Panc1 (cell line): ENCODE measurements around the gene F3.

Experiments used
- POLR2AphosphoS5 ChIP-seq: IDR thresholded peaks from 2 replicates; pipeline ENCODE4 v1.6.1; 2012; ENCODE audit warnings: mild to moderate bottlenecking, low read depth, low read length, moderate library complexity
- REST ChIP-seq, 2 experiments: IDR thresholded peaks; 2 replicates each; pipeline ENCODE4 v1.6.1; 2011 to 2012; ENCODE audit warnings: low read depth in 2 of 2, control low read depth in 1 of 2, low read length in 1 of 2, mild to moderate bottlenecking in 1 of 2, moderate library complexity in 1 of 2; ENCODE audit not compliant: insufficient read depth in 1 of 2
- TF ChIP-seq, protein P1 (sequence below): fragments of 450-650 bp; IDR thresholded peaks from 2 replicates; pipeline ENCODE4 v1.5.1; 2017; ENCODE audit warnings: mild to moderate bottlenecking

DNA sequence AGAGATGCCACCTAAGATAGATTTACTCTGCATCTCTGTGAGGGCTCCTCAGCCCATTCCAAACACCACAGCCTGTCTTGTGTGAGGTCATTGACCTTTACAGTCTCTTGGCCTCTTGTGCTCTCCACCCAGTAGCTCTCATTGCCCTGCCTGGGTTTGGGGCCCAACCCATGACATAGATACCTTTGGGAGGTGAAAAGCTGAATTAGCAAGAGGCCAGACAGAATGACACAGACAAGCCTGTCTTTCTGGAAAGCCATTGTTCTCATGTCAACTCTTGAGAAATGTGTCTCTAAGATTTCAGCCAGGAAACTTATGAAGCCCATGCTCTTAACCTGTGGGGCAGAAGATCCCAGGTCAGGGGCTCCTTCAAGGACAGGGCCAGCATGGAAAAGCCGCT lies 18.4 kb upstream of the F3 start:
- TF ChIP-seq, protein P1, sequence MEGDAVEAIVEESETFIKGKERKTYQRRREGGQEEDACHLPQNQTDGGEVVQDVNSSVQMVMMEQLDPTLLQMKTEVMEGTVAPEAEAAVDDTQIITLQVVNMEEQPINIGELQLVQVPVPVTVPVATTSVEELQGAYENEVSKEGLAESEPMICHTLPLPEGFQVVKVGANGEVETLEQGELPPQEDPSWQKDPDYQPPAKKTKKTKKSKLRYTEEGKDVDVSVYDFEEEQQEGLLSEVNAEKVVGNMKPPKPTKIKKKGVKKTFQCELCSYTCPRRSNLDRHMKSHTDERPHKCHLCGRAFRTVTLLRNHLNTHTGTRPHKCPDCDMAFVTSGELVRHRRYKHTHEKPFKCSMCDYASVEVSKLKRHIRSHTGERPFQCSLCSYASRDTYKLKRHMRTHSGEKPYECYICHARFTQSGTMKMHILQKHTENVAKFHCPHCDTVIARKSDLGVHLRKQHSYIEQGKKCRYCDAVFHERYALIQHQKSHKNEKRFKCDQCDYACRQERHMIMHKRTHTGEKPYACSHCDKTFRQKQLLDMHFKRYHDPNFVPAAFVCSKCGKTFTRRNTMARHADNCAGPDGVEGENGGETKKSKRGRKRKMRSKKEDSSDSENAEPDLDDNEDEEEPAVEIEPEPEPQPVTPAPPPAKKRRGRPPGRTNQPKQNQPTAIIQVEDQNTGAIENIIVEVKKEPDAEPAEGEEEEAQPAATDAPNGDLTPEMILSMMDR = no peak
- no peak for TF ChIP-seq REST (IDR thresholded peaks at IDR 0.05; ENCODE audit: insufficient read depth in 1 of 2, low read depth in 2 of 2, low read length in 1 of 2)
- no peak for TF ChIP-seq POLR2AphosphoS5
